Panc1 (cell line): Measurements from ENCODE around the gene RIOK1. TPM values are rescaled to one million over a fixed set of nuclear protein-coding genes. Genes with fewer than 3 reads are reported as not detected.
"Not testable (repeated sequence)": the region's sequence is repeated elsewhere in the genome, so short reads cannot be mapped to it uniquely, and the experiment has no call there.

ENCODE experiments used
- ATAC-seq: fragments of 200-7000 bp; cut with Tn5 transposase; 2 replicates; pipeline ENCODE4 v1.9.1; 2020; ENCODE audit warnings: mild to moderate bottlenecking, moderate library complexity
- BruUV-seq: library from RNA; stranded (reverse); fragments of 400-500 nt; replicated peaks from 2 replicates; lab custom pipeline; 2021; lab: Mats Ljungman, UMichigan
- CTCF ChIA-PET: fragments of 300-600 bp; sonication (Branson Sonifier 250); formaldehyde crosslinking; loops from one replicate; lab custom pipeline; 2022; ENCODE audit warnings: antibody characterized with exemption; lab: Charles Lee
- POLR2A ChIA-PET: fragments of 300-600 bp; sonication (Branson Sonifier 250); formaldehyde crosslinking; loops from one replicate; lab custom pipeline; 2022; ENCODE audit warnings: antibody characterized with exemption; lab: Charles Lee
- DNase-seq: peaks from one replicate; pipeline ENCODE4 v3.0.0-alpha.2; 2010; ENCODE audit warnings: low read depth, low spot score
- H3K27ac ChIP-seq: 2 replicates; pipeline ENCODE4 v1.5.1; 2011; ENCODE audit warnings: mild to moderate bottlenecking, low read length, inconsistent platforms
- H3K27me3 ChIP-seq: fragments of 200-500 bp; sonication (Bioruptor generic); 2 replicates; pipeline ENCODE4 v1.6.0; 2014; ENCODE audit warnings: low read length, inconsistent platforms; ENCODE audit not compliant: control insufficient read depth, insufficient read depth
- H3K36me3 ChIP-seq: fragments of 200-500 bp; sonication (Bioruptor generic); 2 replicates; pipeline ENCODE4 v1.5.1; 2014; ENCODE audit warnings: inconsistent platforms, mild to moderate bottlenecking, low read length, moderate library complexity; ENCODE audit not compliant: control insufficient read depth, insufficient read depth
- H3K4me1 ChIP-seq: 2 replicates; pipeline ENCODE4 v1.5.1; 2011; ENCODE audit warnings: inconsistent platforms, mild to moderate bottlenecking, low read length, moderate library complexity; ENCODE audit not compliant: control insufficient read depth, insufficient read depth
- H3K4me3 ChIP-seq, 2 experiments: 2 replicates each; pipeline ENCODE4 v1.5.1; 2011 to 2012; ENCODE audit warnings: low read depth in 2 of 2, low read length in 2 of 2, mild to moderate bottlenecking in 2 of 2, inconsistent platforms in 1 of 2, moderate library complexity in 1 of 2
- H3K9me3 ChIP-seq: fragments of 200-500 bp; sonication (Bioruptor generic); 2 replicates; pipeline ENCODE4 v1.5.1; 2014; ENCODE audit warnings: low read depth, mild to moderate bottlenecking, inconsistent platforms, low read length, moderate library complexity; ENCODE audit not compliant: control insufficient read depth, insufficient read depth
- CTCF ChIP-seq: fragments of 450-650 bp; IDR thresholded peaks from 2 replicates; pipeline ENCODE4 v1.5.1; 2017; ENCODE audit warnings: mild to moderate bottlenecking
- POLR2AphosphoS5 ChIP-seq: IDR thresholded peaks from 2 replicates; pipeline ENCODE4 v1.6.1; 2012; ENCODE audit warnings: mild to moderate bottlenecking, low read depth, low read length, moderate library complexity
- REST ChIP-seq, 2 experiments: IDR thresholded peaks; 2 replicates each; pipeline ENCODE4 v1.6.1; 2011 to 2012; ENCODE audit warnings: low read depth in 2 of 2, control low read depth in 1 of 2, low read length in 1 of 2, mild to moderate bottlenecking in 1 of 2, moderate library complexity in 1 of 2; ENCODE audit not compliant: insufficient read depth in 1 of 2
- TCF7L2 ChIP-seq: IDR thresholded peaks from 2 replicates; pipeline ENCODE4 v1.6.1; 2011; ENCODE audit warnings: mild to moderate bottlenecking, low read depth, low read length, inconsistent platforms
- in situ Hi-C: cut with HindIII; loops from 2 replicates; pipeline ENCODE4 v1.10.0; 2016; ENCODE audit warnings: low sequenced_read_pairs, low pct_unique_long_range_greater_than_20kb
- intact Hi-C: fragments of 100-400 bp; cut with micrococcal nuclease; formaldehyde crosslinking; loops from one replicate; pipeline ENCODE4 v1.10.0; 2022; ENCODE audit not compliant: unreplicated experiment
- total RNA-seq: library from RNA; stranded (reverse); gene quantifications from one replicate; pipeline ENCODE4 v1.2.1, GENCODE V29; 2021; ENCODE audit not compliant: unreplicated experiment

RIOK1 gene
- total RNA-seq, 1 experiment from 2014 or later = 30.0 TPM

GRCh38 chr6:7454696-7455358 is 65.2 kb downstream of the RIOK1 start:
- no peak overlapping the region for H3K27ac ChIP-seq
- intact Hi-C loops (no loop called here), in situ Hi-C loops (no loop called here)
- ChIA-PET POLR2A (no interaction called here), CTCF (no interaction called here)
- no peaks in the 10 kb centered on the region for H3K27me3 ChIP-seq
- no peaks in the 10 kb centered on the region for H3K36me3 ChIP-seq
- no peaks in the 10 kb centered on the region for H3K9me3 ChIP-seq
- DNase-seq (no peak), ATAC-seq (no peak)
- H3K4me1 ChIP-seq = no peaks in the 10 kb centered on the region
- BruUV-seq = no TSS peak
- no peak overlapping the region for H3K4me3 ChIP-seq
- TF ChIP-seq REST (IDR thresholded peaks at IDR 0.05; ENCODE audit: insufficient read depth in 1 of 2, low read depth in 2 of 2, low read length in 1 of 2) (no peak), POLR2AphosphoS5 (no peak), CTCF (no peak)

- POLR2A ChIA-PET, H3K4me3 ChIP-seq, intact Hi-C loops, DNase-seq, H3K27me3 ChIP-seq, CTCF ChIA-PET, H3K9me3 ChIP-seq, H3K36me3 ChIP-seq, in situ Hi-C loops, H3K4me1 ChIP-seq, ATAC-seq, BruUV-seq, H3K27ac ChIP-seq: not testable (repeated sequence)
Observed at GRCh38 chr6:7456302-7456701, 66.7 kb downstream of the RIOK1 start.

GRCh38 chr6:7461416-7461815 is 71.8 kb downstream of the RIOK1 start:
- Histone ChIP-seq H3K36me3 (no peaks in the 10 kb centered on the region), H3K4me1 (no peaks in the 10 kb centered on the region), H3K9me3 (no peaks in the 10 kb centered on the region), H3K27me3 (no peaks in the 10 kb centered on the region), H3K27ac (no peak overlapping the region), H3K4me3 (no peak overlapping the region)
- in situ Hi-C loops = no loop called here
- ChIA-PET POLR2A (no interaction called here), CTCF (no interaction called here)
- intact Hi-C loops = no loop called here
- no peak for TF ChIP-seq CTCF
- TF ChIP-seq TCF7L2 = no peak
- TF ChIP-seq POLR2AphosphoS5 = no peak
- BruUV-seq = no TSS peak
- no peak for DNase-seq
- ATAC-seq = no peak
